ENCODE measurements around the gene XYLT1.

The XYLT1 gene

GRCh38 chr16:17348042-17348783 is 122.5 kb downstream of the XYLT1 start:
- DNase-seq (ENCODE audit: low read depth) = no peak
- H3K4me3 ChIP-seq (ENCODE audit: low read depth, low read length) = no peak overlapping the region
- TF ChIP-seq CTCF (IDR thresholded peaks at IDR 0.05; ENCODE audit: insufficient read depth, low read depth, low read length, missing control alignments) = no peak

GRCh38 chr16:17347624-17348023 is 123.1 kb downstream of the XYLT1 start:
- DNase-seq (ENCODE audit: low read depth) = no peak
- no peak overlapping the region for H3K4me3 ChIP-seq (ENCODE audit: low read depth, low read length)
- no peak for TF ChIP-seq CTCF (IDR thresholded peaks at IDR 0.05; ENCODE audit: insufficient read depth, low read depth, low read length, missing control alignments)

DNA sequence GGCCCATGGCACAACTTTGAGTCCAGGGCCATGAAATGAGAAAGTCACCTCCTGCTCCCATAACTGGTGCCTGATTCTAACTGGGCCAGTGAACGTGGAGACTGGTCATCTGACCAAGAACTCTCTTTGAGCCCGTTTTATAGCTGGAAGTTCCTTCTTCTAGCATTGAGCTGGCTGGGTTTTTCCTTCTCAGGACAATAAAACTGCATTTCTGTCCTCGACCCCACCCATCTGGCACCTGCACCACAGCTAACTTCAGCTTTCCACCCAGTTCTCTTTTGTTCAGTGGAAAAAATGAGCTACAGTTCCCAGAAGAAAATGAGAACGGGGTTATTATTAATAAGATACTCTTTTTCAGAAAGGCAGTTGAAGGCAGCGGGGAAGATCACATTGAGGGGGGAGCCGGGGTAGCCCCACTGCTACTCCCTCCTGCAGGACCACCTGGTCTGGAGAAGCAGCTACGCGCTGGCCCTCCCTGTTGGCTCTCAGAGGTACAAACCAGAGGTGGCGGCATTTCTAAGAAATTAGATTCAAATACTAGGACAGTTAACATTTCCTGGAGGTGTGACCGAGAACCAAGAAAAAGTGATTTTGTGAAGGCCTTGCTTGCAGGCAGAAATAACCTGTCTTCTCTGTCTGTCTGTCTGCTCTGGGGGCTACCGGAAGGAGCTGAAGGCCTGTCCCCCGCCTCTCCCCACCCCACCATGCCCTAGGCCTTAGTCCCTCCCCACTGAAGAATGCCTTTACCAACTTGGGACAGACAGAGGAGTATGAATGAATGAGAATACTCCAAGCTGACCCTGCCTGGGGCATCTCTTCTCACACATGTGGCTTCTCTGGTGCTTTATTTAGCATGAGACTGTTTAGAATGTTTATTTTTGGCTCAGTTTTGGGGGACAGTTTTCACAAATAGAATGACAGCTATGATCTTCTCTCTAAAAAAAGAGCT is 123.9 kb downstream of the XYLT1 start:
- peak; percentile 55 for DNase-seq (ENCODE audit: low read depth)
- no peak overlapping the region for H3K4me3 ChIP-seq (ENCODE audit: low read depth, low read length)
- TF ChIP-seq CTCF (IDR thresholded peaks at IDR 0.05; ENCODE audit: insufficient read depth, low read depth, low read length, missing control alignments) = no peak

GRCh38 chr16:17345043-17345442 is 125.7 kb downstream of the XYLT1 start:
- no peak for TF ChIP-seq CTCF (IDR thresholded peaks at IDR 0.05; ENCODE audit: insufficient read depth, low read depth, low read length, missing control alignments)
- no peak overlapping the region for H3K4me3 ChIP-seq (ENCODE audit: low read depth, low read length)
- peak; percentile 32 for DNase-seq (ENCODE audit: low read depth)

DNA sequence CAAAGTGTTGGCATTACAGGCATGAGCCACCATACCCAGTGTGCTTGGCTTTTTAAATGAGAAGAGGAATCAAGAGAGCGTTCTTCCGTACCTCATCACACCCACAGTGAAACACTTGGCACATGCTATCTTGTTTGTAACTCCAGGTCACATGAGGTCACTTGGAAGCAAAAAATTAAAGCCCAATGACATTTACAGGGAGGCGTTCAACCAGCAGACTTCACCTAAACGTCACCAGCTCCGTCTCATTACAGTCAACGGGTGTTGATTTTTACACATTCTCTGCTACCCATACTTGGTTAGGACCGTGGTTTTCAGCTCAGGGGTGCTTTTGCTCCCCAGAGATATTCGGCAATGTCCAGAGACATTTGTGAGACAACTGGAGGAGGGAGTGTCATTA is 127.0 kb downstream of the XYLT1 start:
- no peak for TF ChIP-seq CTCF (IDR thresholded peaks at IDR 0.05; ENCODE audit: insufficient read depth, low read depth, low read length, missing control alignments)
- peak; percentile 12 for DNase-seq (ENCODE audit: low read depth)

DNA sequence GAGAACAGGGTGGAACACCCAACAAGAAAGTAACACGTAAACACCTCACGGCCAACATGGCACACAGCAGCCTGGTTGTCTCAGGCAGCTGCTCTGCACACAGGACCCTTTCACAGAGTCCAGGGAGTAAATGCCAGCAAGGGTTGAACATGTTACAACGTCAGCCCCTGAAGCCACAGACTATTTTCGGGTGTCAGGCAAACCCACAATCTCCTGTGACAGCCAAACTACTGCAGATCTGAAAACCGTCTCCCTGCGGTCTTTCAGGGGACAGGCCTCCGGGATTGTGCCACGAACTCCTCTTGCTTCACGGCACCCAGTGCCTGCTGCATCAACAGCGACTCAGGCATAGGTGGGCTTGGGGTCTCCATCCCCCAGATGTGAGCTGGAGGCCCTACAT is 127.7 kb downstream of the XYLT1 start:
- TF ChIP-seq CTCF (IDR thresholded peaks at IDR 0.05; ENCODE audit: insufficient read depth, low read depth, low read length, missing control alignments) = no peak
- H3K4me3 ChIP-seq (ENCODE audit: low read depth, low read length) = no peak overlapping the region
- peak; percentile 70 for DNase-seq (ENCODE audit: low read depth)

More for the DNA sequence above, 127.0 kb downstream of the XYLT1 start:
- H3K4me3 ChIP-seq (ENCODE audit: low read depth, low read length) = no peak overlapping the region

Measured in GM12865 (cell line).